B cell (primary cell): Measurements from ENCODE around the gene ANGPTL8. TPM values are rescaled to one million over a fixed set of nuclear protein-coding genes. Genes with fewer than 3 reads are reported as not detected.

Experiments used
- ATAC-seq: fragments of 200-7000 bp; cut with Tn5 transposase; one replicate; pipeline ENCODE4 v1.10.0; 2021; ENCODE audit warnings: low read depth, mild to moderate bottlenecking, moderate number of reproducible peaks, moderate library complexity
- CTCF ChIA-PET: fragments of 350-600 bp; sonication (Branson Sonifier 250); formaldehyde crosslinking; loops from one replicate; lab custom pipeline; 2021; ENCODE audit warnings: antibody characterized with exemption, inconsistent platforms; lab: Charles Lee
- POLR2A ChIA-PET: fragments of 350-600 bp; sonication (Branson Sonifier 250); formaldehyde crosslinking; loops from one replicate; lab custom pipeline; 2021; ENCODE audit warnings: antibody characterized with exemption; lab: Charles Lee
- DNase-seq: peaks from one replicate; pipeline ENCODE4 v3.0.0; 2013
- H2AFZ ChIP-seq: 2 replicates; pipeline ENCODE4 v1.6.1; 2012; ENCODE audit warnings: mild to moderate bottlenecking, low read depth, low read length; ENCODE audit not compliant: insufficient read depth, poor library complexity, severe bottlenecking
- H3K27ac ChIP-seq, 2 donors: 1 replicate in 1 of 2; 2 replicates in 1 of 2; pipeline ENCODE4 v1.5.1; 2012 to 2013; ENCODE audit warnings: low read length in 2 of 2, mild to moderate bottlenecking in 2 of 2, moderate library complexity in 1 of 2
- H3K27me3 ChIP-seq, 4 experiments: fragments of 200-600 bp in 1 of 4; sonication (generic) in 1 of 4; replicated peaks in 1 of 4; 1 replicate in 2 of 4; 2 replicates in 2 of 4; pipeline versions ENCODE4 v1.6.1 to v1.7.0; 2013 to 2016; ENCODE audit warnings: low read length in 3 of 4, mild to moderate bottlenecking in 2 of 4, mixed read lengths in 1 of 4, moderate library complexity in 1 of 4; ENCODE audit not compliant: insufficient read depth in 4 of 4, control insufficient read depth in 3 of 4; ENCODE audit errors: control extremely low read depth in 1 of 4
- H3K36me3 ChIP-seq, 2 experiments: replicated peaks in 1 of 2; 1 replicate in 1 of 2; 2 replicates in 1 of 2; pipeline versions ENCODE4 v1.6.1 to v1.7.1; 2013; ENCODE audit warnings: low read length in 1 of 2; ENCODE audit not compliant: insufficient read depth in 2 of 2, control insufficient read depth in 1 of 2; ENCODE audit errors: control extremely low read depth in 1 of 2, extremely low read depth in 1 of 2
- H3K4me1 ChIP-seq, 2 donors: fragments of 200-600 bp in 1 of 2; sonication (generic) in 1 of 2; 1 replicate in 1 of 2; 2 replicates in 1 of 2; pipeline versions ENCODE4 v1.5.1 to v1.6.1; 2013 to 2017; ENCODE audit warnings: low read length in 2 of 2; ENCODE audit not compliant: control insufficient read depth in 2 of 2, insufficient read depth in 2 of 2
- H3K4me2 ChIP-seq: replicated peaks from 2 replicates; pipeline ENCODE3; 2012; ENCODE audit warnings: mild to moderate bottlenecking, low read depth, low read length; ENCODE audit not compliant: poor library complexity, severe bottlenecking
- H3K4me3 ChIP-seq, 5 experiments: fragments of 200-600 bp in 1 of 5; sonication (generic) in 1 of 5; 1 replicate in 3 of 5; 2 replicates in 2 of 5; pipeline versions ENCODE4 v1.5.1 to v1.7.0; 2011 to 2016; ENCODE audit warnings: low read length in 4 of 5, mild to moderate bottlenecking in 4 of 5, low read depth in 2 of 5, control low read depth in 1 of 5, moderate library complexity in 1 of 5; ENCODE audit not compliant: insufficient read depth in 1 of 5; ENCODE audit errors: control extremely low read depth in 1 of 5, extremely low read depth in 1 of 5
- H3K79me2 ChIP-seq: fragments of 200-600 bp; sonication (generic); one replicate; pipeline ENCODE4 v1.6.0; 2016; ENCODE audit warnings: low read length; ENCODE audit not compliant: control insufficient read depth, insufficient read depth
- H3K9ac ChIP-seq: fragments of 200-600 bp; sonication (generic); 2 replicates; pipeline ENCODE4 v1.6.1; 2017; ENCODE audit warnings: mild to moderate bottlenecking, low read length, moderate library complexity
- H3K9me3 ChIP-seq, 3 donors: one replicate each; pipeline versions ENCODE4 v1.6.1 to v1.7.1; 2013; ENCODE audit warnings: low read length in 2 of 3; ENCODE audit not compliant: control insufficient read depth in 2 of 3, insufficient read depth in 1 of 3; ENCODE audit errors: control extremely low read depth in 1 of 3
- H4K20me1 ChIP-seq: 2 replicates; pipeline ENCODE4 v1.6.0; 2012; ENCODE audit warnings: mild to moderate bottlenecking, low read length; ENCODE audit not compliant: insufficient read depth, control insufficient read depth, poor library complexity, severe bottlenecking
- H3K27ac Mint-ChIP-seq: one replicate; pipeline ENCODE4 v1.8.0; 2021; ENCODE audit warnings: mixed read lengths
- H3K27me3 Mint-ChIP-seq: one replicate; pipeline ENCODE4 v1.8.0; 2021; ENCODE audit warnings: mixed read lengths
- H3K4me1 Mint-ChIP-seq: one replicate; pipeline ENCODE4 v1.8.0; 2021; ENCODE audit warnings: mixed read lengths
- H3K4me3 Mint-ChIP-seq: one replicate; pipeline ENCODE4 v1.8.0; 2021; ENCODE audit warnings: mixed read lengths
- H3K9me3 Mint-ChIP-seq: one replicate; pipeline ENCODE4 v1.8.0; 2022; ENCODE audit warnings: mixed read lengths; ENCODE audit not compliant: insufficient read depth
- CTCF ChIP-seq: fragments of 200-600 bp; IDR thresholded peaks from one replicate; pipeline ENCODE4 v1.8.0; 2022; ENCODE audit warnings: antibody characterized with exemption, mild to moderate bottlenecking
- EZH2 ChIP-seq: IDR thresholded peaks from 2 replicates; pipeline ENCODE4 v1.6.1; 2012; ENCODE audit warnings: borderline replicate concordance, low read depth, mild to moderate bottlenecking, moderate library complexity, low read length; ENCODE audit not compliant: insufficient read depth, poor library complexity, severe bottlenecking
- WGBS: methylation state at CpG from one replicate; pipeline ENCODE4 v1.1.5; 2013; ENCODE audit warnings: missing lambda C conversion rate; ENCODE audit not compliant: insufficient coverage; 5-methylcytosine and 5-hydroxymethylcytosine counted together
- intact Hi-C: fragments of 100-400 bp; cut with micrococcal nuclease; formaldehyde crosslinking; loops from one replicate; pipeline ENCODE4 v1.10.0; 2022
- polyA plus RNA-seq: library from polyadenylated mRNA; depleted of rRNA; stranded (reverse); fragments of >200 nt; gene quantifications from 2 replicates; pipeline ENCODE4 v1.2.3, GENCODE V29; 2012
- total RNA-seq, 2 donors: library from RNA; stranded (reverse); fragments of 120-200 nt in 1 of 2; gene quantifications; 1 replicate in 1 of 2; 2 replicates in 1 of 2; pipeline versions ENCODE4 v1.2.3 to v1.2.4, GENCODE V29; 2013 to 2022

The ANGPTL8 gene
- total and polyA plus RNA-seq, 2 donors (not counting 1 experiment from before 2014, with no cell fraction given): not detected

- Histone ChIP-seq H3K27me3 (peaks cover 0 to 6% (median 2%) of the 10 kb centered on the region in 4 experiments), H3K9me3 (peaks cover 0 to 3% (median 0%) of the 10 kb centered on the region in 3 donors), H3K9ac (no peak overlapping the region), H3K4me2 (no peak overlapping the region), H3K27ac (no peak overlapping the region), H3K36me3 (no peaks in the 10 kb centered on the region), H3K4me3 (no peak overlapping the region), H4K20me1 (no peaks in the 10 kb centered on the region), H3K79me2 (no peaks in the 10 kb centered on the region), H3K4me1 (no peaks in the 10 kb centered on the region), H2AFZ (no peak overlapping the region)
- H3K4me3 Mint-ChIP-seq: no peak overlapping the region
- DNase-seq: no peak
- no peak overlapping the region for H3K27ac Mint-ChIP-seq
- no peaks in the 10 kb centered on the region for H3K4me1 Mint-ChIP-seq
- peaks cover 14% of the 10 kb centered on the region for H3K27me3 Mint-ChIP-seq
- no peak for ATAC-seq
- no peaks in the 10 kb centered on the region for H3K9me3 Mint-ChIP-seq
- POLR2A ChIA-PET: no interaction called here
- CTCF ChIA-PET: no interaction called here
- TF ChIP-seq CTCF (no peak), EZH2 (no peak)
- intact Hi-C loops: no loop called here
- 62% methylated on average over 3 of the region's 7 CpGs for WGBS
Measured at GRCh38 chr19:11269408-11269807, 30.0 kb downstream of the ANGPTL8 start.

DNA sequence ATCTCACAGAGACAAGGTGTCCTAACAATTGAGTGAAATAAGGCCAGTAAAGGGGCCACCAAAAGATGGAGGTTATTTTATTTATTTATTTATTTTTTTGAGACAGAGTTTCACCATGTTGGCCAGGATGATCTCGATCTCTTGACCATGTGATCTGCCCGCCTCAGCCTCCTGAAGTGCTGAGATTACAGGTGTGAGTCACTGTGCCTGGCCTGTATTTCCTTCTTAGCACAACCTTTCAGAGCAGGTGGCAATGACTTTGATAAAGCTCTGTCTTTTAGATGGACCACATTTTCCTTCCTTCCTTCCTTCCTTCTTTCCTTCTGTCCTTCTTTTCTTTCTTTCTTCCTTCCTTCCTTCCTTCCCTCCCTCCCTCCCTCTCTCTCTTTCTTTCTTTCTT is 33.9 kb downstream of the ANGPTL8 start:
- no peaks in the 10 kb centered on the region for H3K9me3 Mint-ChIP-seq
- peaks cover 18% of the 10 kb centered on the region for H3K27me3 Mint-ChIP-seq
- ATAC-seq: no peak
- no peak overlapping the region for H3K4me2 ChIP-seq
- H3K4me1 Mint-ChIP-seq: no peaks in the 10 kb centered on the region
- H3K4me1 ChIP-seq: no peaks in the 10 kb centered on the region
- peaks cover 0 to 17% (median 0%) of the 10 kb centered on the region in 3 donors for H3K9me3 ChIP-seq
- ChIA-PET CTCF (no interaction called here), POLR2A (no interaction called here)
- no peaks in the 10 kb centered on the region for H4K20me1 ChIP-seq
- no peak overlapping the region for H3K27ac ChIP-seq
- no peak overlapping the region for H3K9ac ChIP-seq
- H3K36me3 ChIP-seq: no peaks in the 10 kb centered on the region
- no peak overlapping the region for H2AFZ ChIP-seq
- WGBS: 82% methylated on average over 2 of the region's 2 CpGs
- H3K27ac Mint-ChIP-seq: no peak overlapping the region
- intact Hi-C loops: no loop called here
- no peaks in the 10 kb centered on the region for H3K79me2 ChIP-seq
- H3K27me3 ChIP-seq: peaks cover 0 to 9% (median 2%) of the 10 kb centered on the region in 4 experiments
- H3K4me3 ChIP-seq: no peak overlapping the region
- no peak for TF ChIP-seq EZH2
- TF ChIP-seq CTCF: no peak
- DNase-seq: no peak
- H3K4me3 Mint-ChIP-seq: no peak overlapping the region
